ENCODE measurements around the gene STRADB. TPM values are rescaled to one million over a fixed set of nuclear protein-coding genes. Genes with fewer than 3 reads are reported as not detected.
"Not testable (repeated sequence)": the region's sequence is repeated elsewhere in the genome, so short reads cannot be mapped to it uniquely, and the experiment has no call there.

The STRADB gene
- total RNA-seq, 1 donor from 2014 or later, result 30.6 TPM

DNA sequence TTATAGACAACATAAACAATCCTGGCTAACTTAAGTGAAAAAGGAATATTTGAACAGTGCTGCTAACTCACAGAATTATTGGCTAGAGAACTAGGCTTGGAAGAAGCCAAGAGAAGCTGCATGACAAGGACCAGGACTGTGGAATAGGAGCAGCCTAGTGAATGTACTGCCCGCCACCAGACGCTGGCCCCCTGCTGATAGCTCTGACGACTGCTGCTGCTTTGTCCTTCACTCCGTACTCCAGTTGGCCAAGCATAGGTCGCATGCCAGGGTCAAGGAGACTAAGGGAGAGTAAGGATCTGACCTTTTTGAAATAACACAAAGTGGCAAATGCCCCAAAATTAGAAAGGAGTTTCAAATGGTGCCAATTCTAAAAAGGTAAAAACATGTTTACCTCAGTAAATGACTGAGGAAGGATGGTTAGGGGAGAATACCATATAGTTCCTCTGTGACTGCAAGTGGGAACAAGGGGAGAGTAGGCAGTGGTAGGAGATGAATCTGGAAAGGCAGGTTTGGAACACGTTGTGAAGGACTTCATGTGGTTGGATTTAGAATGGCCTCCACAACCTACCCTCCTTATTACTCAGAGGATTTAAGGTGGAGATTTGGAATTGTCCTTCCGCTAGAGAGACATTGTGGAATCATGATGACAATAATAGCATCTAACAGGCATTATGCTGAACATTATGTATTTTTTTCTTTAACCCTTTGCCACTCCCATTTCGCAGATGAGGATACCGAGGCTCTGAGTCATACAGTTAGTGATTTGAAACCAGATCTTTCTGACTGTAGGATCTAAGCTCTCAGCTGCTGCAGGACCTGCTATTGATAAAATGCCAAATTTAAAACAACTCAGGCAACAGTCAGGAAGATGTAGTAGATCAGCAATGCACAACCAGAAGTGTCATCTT lies 19.5 kb downstream of the STRADB start:
- DNase-seq (ENCODE audit: extremely low spot score, unreplicated experiment), result no peak
- Mint-ChIP-seq H3K36me3 (peaks cover 43% of the 10 kb centered on the region), H3K27me3 (no peaks in the 10 kb centered on the region), H3K4me1 (ENCODE audit: unreplicated experiment) (peaks cover 2% of the 10 kb centered on the region), H3K27ac (no peak overlapping the region), H3K4me3 (no peak overlapping the region), H3K9me3 (no peaks in the 10 kb centered on the region)
- TF ChIP-seq, protein P1, sequence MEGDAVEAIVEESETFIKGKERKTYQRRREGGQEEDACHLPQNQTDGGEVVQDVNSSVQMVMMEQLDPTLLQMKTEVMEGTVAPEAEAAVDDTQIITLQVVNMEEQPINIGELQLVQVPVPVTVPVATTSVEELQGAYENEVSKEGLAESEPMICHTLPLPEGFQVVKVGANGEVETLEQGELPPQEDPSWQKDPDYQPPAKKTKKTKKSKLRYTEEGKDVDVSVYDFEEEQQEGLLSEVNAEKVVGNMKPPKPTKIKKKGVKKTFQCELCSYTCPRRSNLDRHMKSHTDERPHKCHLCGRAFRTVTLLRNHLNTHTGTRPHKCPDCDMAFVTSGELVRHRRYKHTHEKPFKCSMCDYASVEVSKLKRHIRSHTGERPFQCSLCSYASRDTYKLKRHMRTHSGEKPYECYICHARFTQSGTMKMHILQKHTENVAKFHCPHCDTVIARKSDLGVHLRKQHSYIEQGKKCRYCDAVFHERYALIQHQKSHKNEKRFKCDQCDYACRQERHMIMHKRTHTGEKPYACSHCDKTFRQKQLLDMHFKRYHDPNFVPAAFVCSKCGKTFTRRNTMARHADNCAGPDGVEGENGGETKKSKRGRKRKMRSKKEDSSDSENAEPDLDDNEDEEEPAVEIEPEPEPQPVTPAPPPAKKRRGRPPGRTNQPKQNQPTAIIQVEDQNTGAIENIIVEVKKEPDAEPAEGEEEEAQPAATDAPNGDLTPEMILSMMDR (conservative IDR thresholded peaks at IDR 0.05), result no peak

- no peak overlapping the region for H3K27ac Mint-ChIP-seq
- H3K36me3 Mint-ChIP-seq, result peaks cover 44% of the 10 kb centered on the region
- H3K4me1 Mint-ChIP-seq (ENCODE audit: unreplicated experiment), result no peaks in the 10 kb centered on the region
- H3K27me3 Mint-ChIP-seq, result no peaks in the 10 kb centered on the region
- no peak for DNase-seq (ENCODE audit: extremely low spot score, unreplicated experiment)
- TF ChIP-seq, protein P1 (conservative IDR thresholded peaks at IDR 0.05), result no peak
- H3K4me3 Mint-ChIP-seq, result no peak overlapping the region
- no peaks in the 10 kb centered on the region for H3K9me3 Mint-ChIP-seq
Observed at GRCh38 chr2:201471732-201472393, 20.3 kb downstream of the STRADB start.

GRCh38 chr2:201472411-201472810 lies 20.9 kb downstream of the STRADB start:
- Mint-ChIP-seq H3K9me3 (no peaks in the 10 kb centered on the region), H3K27ac (no peak overlapping the region), H3K4me1 (ENCODE audit: unreplicated experiment) (no peaks in the 10 kb centered on the region), H3K36me3 (peaks cover 44% of the 10 kb centered on the region), H3K27me3 (no peaks in the 10 kb centered on the region), H3K4me3 (no peak overlapping the region)
- TF ChIP-seq, protein P1 (conservative IDR thresholded peaks at IDR 0.05), result no peak
- DNase-seq (ENCODE audit: extremely low spot score, unreplicated experiment), result no peak

DNA sequence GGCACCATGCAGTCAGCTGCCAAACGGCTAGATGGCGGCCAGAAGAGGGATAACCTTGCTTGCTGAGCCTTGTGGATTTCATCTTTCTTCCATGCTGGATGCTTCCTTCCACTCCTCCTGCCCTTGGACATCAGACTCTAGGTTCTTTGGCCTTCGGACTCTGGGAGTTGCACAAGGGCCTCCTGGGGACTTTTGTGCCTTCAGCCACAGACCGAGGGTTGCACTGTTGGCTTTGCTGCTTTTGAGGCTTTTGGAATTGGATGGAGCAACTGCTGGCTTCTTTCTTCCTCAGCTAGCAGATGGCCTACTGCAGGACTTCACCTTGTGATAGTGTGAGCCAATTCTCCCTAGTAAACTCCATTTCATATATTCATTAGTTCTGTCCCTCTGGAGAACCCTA lies 31.0 kb downstream of the STRADB start:
- Mint-ChIP-seq H3K27me3 (no peaks in the 10 kb centered on the region), H3K4me3 (no peak overlapping the region), H3K36me3 (peaks cover 15% of the 10 kb centered on the region), H3K27ac (no peak overlapping the region), H3K9me3 (peaks cover 7% of the 10 kb centered on the region), H3K4me1 (ENCODE audit: unreplicated experiment) (peaks cover 6% of the 10 kb centered on the region)
- no peak for DNase-seq (ENCODE audit: extremely low spot score, unreplicated experiment)
- TF ChIP-seq, protein P1 (conservative IDR thresholded peaks at IDR 0.05), result no peak

DNA sequence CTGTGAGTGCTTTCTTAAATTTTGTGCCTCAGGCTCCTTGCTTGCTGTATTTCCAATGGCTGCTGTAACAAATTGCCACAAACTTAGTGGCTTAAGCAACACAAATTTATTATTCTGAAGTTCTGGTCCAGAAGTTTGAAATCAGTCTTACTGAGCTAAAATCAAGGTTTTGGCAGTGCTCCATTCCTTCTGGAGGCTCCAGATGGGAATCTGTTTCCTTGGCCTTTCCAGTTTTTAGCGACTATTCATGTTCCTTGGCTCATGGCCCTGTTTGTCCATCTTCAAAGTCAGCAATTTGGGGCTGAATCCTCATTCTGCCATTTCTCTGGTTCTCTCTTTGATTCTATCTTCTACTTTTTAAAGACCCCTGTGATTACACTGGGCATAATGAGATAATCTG lies 31.8 kb downstream of the STRADB start:
- Mint-ChIP-seq H3K9me3 (peaks cover 7% of the 10 kb centered on the region), H3K27ac (no peak overlapping the region), H3K4me3 (no peak overlapping the region), H3K4me1 (ENCODE audit: unreplicated experiment) (peaks cover 6% of the 10 kb centered on the region), H3K36me3 (peaks cover 14% of the 10 kb centered on the region), H3K27me3 (no peaks in the 10 kb centered on the region)
- TF ChIP-seq, protein P1 (conservative IDR thresholded peaks at IDR 0.05), result no peak
- DNase-seq (ENCODE audit: extremely low spot score, unreplicated experiment), result no peak

- not testable (repeated sequence) for DNase-seq (ENCODE audit: extremely low spot score, unreplicated experiment); H3K4me3 Mint-ChIP-seq; H3K4me1 Mint-ChIP-seq (ENCODE audit: unreplicated experiment); H3K27ac Mint-ChIP-seq; H3K9me3 Mint-ChIP-seq; H3K27me3 Mint-ChIP-seq
- peaks cover 11% of the 10 kb centered on the region for H3K36me3 Mint-ChIP-seq
Observed at GRCh38 chr2:201483758-201484157, 32.2 kb downstream of the STRADB start.
